Femur (tissue), 1 donor: ENCODE data around the gene CDC20.
"Not testable (repeated sequence)": the region's sequence is repeated elsewhere in the genome, so short reads cannot be mapped to it uniquely, and the experiment has no call there.

Experiments
- DNase-seq: peaks from one replicate; pipeline ENCODE4 v3.0.0-alpha.2; 2017

Gene CDC20

GRCh38 chr1:43358121-43358745 lies 548 bp upstream of the CDC20 start:
- DNase-seq = no peak

GRCh38 chr1:43359696-43360095 lies 915 bp downstream of the CDC20 start:
- no peak for DNase-seq

GRCh38 chr1:43360616-43361015 lies 1.8 kb downstream of the CDC20 start:
- no peak for DNase-seq

GRCh38 chr1:43363283-43363934 lies 4.6 kb downstream of the CDC20 start:
- no peak for DNase-seq

- no peak for DNase-seq
Measured at GRCh38 chr1:43363935-43364525, 5.2 kb downstream of the CDC20 start.

- DNase-seq = no peak
Measured at GRCh38 chr1:43365678-43366077, 6.9 kb downstream of the CDC20 start.

- no peak for DNase-seq
Measured at GRCh38 chr1:43366179-43366578, 7.4 kb downstream of the CDC20 start.

GRCh38 chr1:43366601-43367025 lies 7.8 kb downstream of the CDC20 start:
- DNase-seq = no peak

- peak; percentile 44 for DNase-seq
Measured at GRCh38 chr1:43367026-43367903, 8.5 kb downstream of the CDC20 start.

GRCh38 chr1:43367904-43368645 lies 9.3 kb downstream of the CDC20 start, which contains the start of gene ELOVL1:
Gene ELOVL1 (minus strand): TSS chr1:43368011. CDS start chr1:43365609, 2,402 bp downstream.
- peak; percentile 93 for DNase-seq

GRCh38 chr1:43368646-43369020 lies 9.9 kb downstream of the CDC20 start:
- no peak for DNase-seq

- not testable (repeated sequence) for DNase-seq
Measured at GRCh38 chr1:43369779-43370178, 11.0 kb downstream of the CDC20 start.

- DNase-seq = no peak
Measured at GRCh38 chr1:43370564-43370963, 11.8 kb downstream of the CDC20 start.

GRCh38 chr1:43372172-43372571 lies 13.4 kb downstream of the CDC20 start:
- DNase-seq = no peak

- no peak for DNase-seq
Measured at GRCh38 chr1:43373066-43373940, 14.5 kb downstream of the CDC20 start.

GRCh38 chr1:43376723-43377235 lies 18.0 kb downstream of the CDC20 start:
- no peak for DNase-seq

- no peak for DNase-seq
Measured at GRCh38 chr1:43377831-43378230, 19.1 kb downstream of the CDC20 start.

GRCh38 chr1:43379476-43379875 lies 20.7 kb downstream of the CDC20 start:
- DNase-seq = no peak

GRCh38 chr1:43381612-43382011 lies 22.8 kb downstream of the CDC20 start:
- DNase-seq = no peak

GRCh38 chr1:43382027-43382779 lies 23.4 kb downstream of the CDC20 start:
- DNase-seq = no peak
